IPS-11a (cell line): Measurements from ENCODE around the gene MBOAT1.

Experiments used
- H3K4me3 ChIP-seq: one replicate; pipeline ENCODE4 v1.5.1; 2013; ENCODE audit warnings: low read depth, low read length, control low read depth

The MBOAT1 gene

GRCh38 chr6:20056350-20056992 lies 155.8 kb downstream of the MBOAT1 start:
- no peak overlapping the region for H3K4me3 ChIP-seq

DNA sequence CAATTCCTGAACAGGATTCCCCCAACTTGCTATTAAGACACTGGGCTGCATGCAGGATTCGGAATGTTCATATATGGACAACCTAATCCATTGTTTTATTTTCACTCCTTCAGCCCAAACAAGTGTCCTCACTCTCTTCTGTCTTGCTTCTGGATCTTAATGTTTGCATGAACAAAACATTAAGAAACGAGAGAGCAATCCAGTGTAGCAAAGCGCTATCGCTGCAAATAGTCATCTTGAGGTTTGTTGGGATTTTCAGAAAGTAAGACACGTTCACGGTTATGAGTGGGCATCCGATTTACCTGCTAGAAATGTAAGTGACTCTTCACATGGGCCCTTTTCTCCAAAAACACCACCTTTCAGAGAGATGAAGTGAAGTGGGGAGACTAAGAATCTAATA lies 156.4 kb downstream of the MBOAT1 start:
- H3K4me3 ChIP-seq, result no peak overlapping the region
